HG03442 (cell line): ENCODE measurements around the gene MYLK4.

Experiments used
- ATAC-seq: cut with Tn5 transposase; IDR thresholded peaks from one replicate; pipeline ENCODE4 v1.9.1; 2021; ENCODE audit warnings: mild to moderate bottlenecking, moderate library complexity; ENCODE audit not compliant: unreplicated experiment

The MYLK4 gene

GRCh38 chr6:2750832-2751231 is at the start of gene MYLK4:
Gene MYLK4, minus strand, starts transcription at chr6:2750922. Its CDS starts 1,628 bp downstream, at chr6:2749294.
- ATAC-seq = no peak

GRCh38 chr6:2799936-2800527 is 49.3 kb upstream of the MYLK4 start:
- no peak for ATAC-seq

- ATAC-seq = no peak
These were observed 47.9 kb upstream of the MYLK4 start for GRCh38 chr6:2798586-2799134.

- no peak for ATAC-seq
These were observed 46.9 kb upstream of the MYLK4 start for GRCh38 chr6:2797564-2798031.

GRCh38 chr6:2796861-2797260 is 46.1 kb upstream of the MYLK4 start:
- no peak for ATAC-seq

GRCh38 chr6:2795956-2796355 is 45.2 kb upstream of the MYLK4 start:
- no peak for ATAC-seq

GRCh38 chr6:2795162-2795561 is 44.4 kb upstream of the MYLK4 start:
- ATAC-seq = no peak

GRCh38 chr6:2794171-2794730 is 43.5 kb upstream of the MYLK4 start:
- no peak for ATAC-seq

- no peak for ATAC-seq
These were observed 42.9 kb upstream of the MYLK4 start for GRCh38 chr6:2793534-2794151.

GRCh38 chr6:2792330-2793110 is 41.8 kb upstream of the MYLK4 start:
- ATAC-seq = no peak

- no peak for ATAC-seq
These were observed 40.8 kb upstream of the MYLK4 start for GRCh38 chr6:2791450-2791974.

- peak; percentile 65 for ATAC-seq
These were observed 40.1 kb upstream of the MYLK4 start for GRCh38 chr6:2790588-2791449.

GRCh38 chr6:2786269-2786668 is 35.5 kb upstream of the MYLK4 start:
- no peak for ATAC-seq

- no peak for ATAC-seq
These were observed 34.2 kb upstream of the MYLK4 start for GRCh38 chr6:2784930-2785329.

GRCh38 chr6:2784061-2784460 is 33.3 kb upstream of the MYLK4 start:
- ATAC-seq = no peak

GRCh38 chr6:2783188-2783963 is 32.7 kb upstream of the MYLK4 start:
- ATAC-seq = no peak

- no peak for ATAC-seq
These were observed 32.1 kb upstream of the MYLK4 start for GRCh38 chr6:2782825-2783187.

GRCh38 chr6:2782356-2782708 is 31.6 kb upstream of the MYLK4 start:
- ATAC-seq = no peak

- no peak for ATAC-seq
These were observed 31.1 kb upstream of the MYLK4 start for GRCh38 chr6:2781685-2782355.
